Measurements from ENCODE around the gene DNAAF2.
"Not testable (repeated sequence)": the region's sequence is repeated elsewhere in the genome, so short reads cannot be mapped to it uniquely, and the experiment has no call there.

- not testable (repeated sequence) for TF ChIP-seq POLR2A (IDR thresholded peaks at IDR 0.05; ENCODE audit: low read length); GATA1 (IDR thresholded peaks at IDR 0.05; ENCODE audit: low read depth, low read length)
These were observed 22.5 kb upstream of the DNAAF2 start for GRCh38 chr14:49657500-49657899.
